Measurements from ENCODE around the gene DAPL1. TPM values are rescaled to one million over a fixed set of nuclear protein-coding genes. Genes with fewer than 3 reads are reported as not detected.

Gene DAPL1
- total and polyA plus RNA-seq, 2 experiments from 2014 or later, result not detected

GRCh38 chr2:158817588-158817987 is 22.5 kb downstream of the DAPL1 start:
- Histone ChIP-seq H3K36me3 (ENCODE audit: low read depth) (no peaks in the 10 kb centered on the region), H3K4me2 (ENCODE audit: unreplicated experiment) (no peak overlapping the region), H2AFZ (no peak overlapping the region), H3K4me3 (no peak overlapping the region), H3K9me3 (ENCODE audit: low read depth) (no peaks in the 10 kb centered on the region), H3K27ac (no peak overlapping the region), H3K79me2 (ENCODE audit: insufficient read depth) (no peaks in the 10 kb centered on the region), H3K9me2 (ENCODE audit: insufficient read depth) (no peaks in the 10 kb centered on the region), H3K4me1 (ENCODE audit: insufficient read depth) (peaks cover 26% of the 10 kb centered on the region), H3K27me3 (replicated peaks; ENCODE audit: insufficient read depth) (no peaks in the 10 kb centered on the region), H3F3A (ENCODE audit: insufficient read depth) (peaks cover 13% of the 10 kb centered on the region; the same call in 1 of the 2 replicates), H4K20me1 (ENCODE audit: insufficient read depth) (no peaks in the 10 kb centered on the region), H3K9ac (no peak overlapping the region)
- peak; percentile 79 for DNase-seq
- TF ChIP-seq EZH2phosphoT487 (IDR thresholded peaks at IDR 0.05; ENCODE audit: insufficient read depth, low read depth) (no peak), EZH2 (IDR thresholded peaks at IDR 0.05; ENCODE audit: insufficient read depth, poor library complexity, severe bottlenecking) (no peak)
- in situ Hi-C loops (cut with MboI), result no loop called here
- 13 to 17% methylated on average over 3 of the region's 3 CpGs for WGBS, 2 experiments (ENCODE audit: low coverage in 1 of 2, low lambda C conversion rate in 2 of 2, missing lambda C conversion rate in 2 of 2)

GRCh38 chr2:158818511-158818910 is 23.4 kb downstream of the DAPL1 start:
- H3K27ac ChIP-seq, result no peak overlapping the region
- peaks cover 26% of the 10 kb centered on the region for H3K4me1 ChIP-seq (ENCODE audit: insufficient read depth)
- no peaks in the 10 kb centered on the region for H3K79me2 ChIP-seq (ENCODE audit: insufficient read depth)
- no peak for DNase-seq
- TF ChIP-seq EZH2 (IDR thresholded peaks at IDR 0.05; ENCODE audit: insufficient read depth, poor library complexity, severe bottlenecking), result no peak
- no peak for TF ChIP-seq EZH2phosphoT487 (IDR thresholded peaks at IDR 0.05; ENCODE audit: insufficient read depth, low read depth)
- H3K9me3 ChIP-seq (ENCODE audit: low read depth), result no peaks in the 10 kb centered on the region
- H3K9ac ChIP-seq, result no peak overlapping the region
- no peak overlapping the region for H3K4me2 ChIP-seq (ENCODE audit: unreplicated experiment)
- WGBS, 2 experiments (ENCODE audit: low coverage in 1 of 2, low lambda C conversion rate in 2 of 2, missing lambda C conversion rate in 2 of 2), result 94 to 95% methylated on average over 3 of the region's 3 CpGs
- no peaks in the 10 kb centered on the region for H3K36me3 ChIP-seq (ENCODE audit: low read depth)
- H2AFZ ChIP-seq, result no peak overlapping the region
- no peaks in the 10 kb centered on the region for H4K20me1 ChIP-seq (ENCODE audit: insufficient read depth)
- in situ Hi-C loops (cut with MboI), result no loop called here
- H3K4me3 ChIP-seq, result no peak overlapping the region
- H3K9me2 ChIP-seq (ENCODE audit: insufficient read depth), result no peaks in the 10 kb centered on the region
- no peaks in the 10 kb centered on the region for H3K27me3 ChIP-seq (replicated peaks; ENCODE audit: insufficient read depth)
- H3F3A ChIP-seq (ENCODE audit: insufficient read depth), result peaks cover 13% of the 10 kb centered on the region; the same call in 1 of the 2 replicates

DNA sequence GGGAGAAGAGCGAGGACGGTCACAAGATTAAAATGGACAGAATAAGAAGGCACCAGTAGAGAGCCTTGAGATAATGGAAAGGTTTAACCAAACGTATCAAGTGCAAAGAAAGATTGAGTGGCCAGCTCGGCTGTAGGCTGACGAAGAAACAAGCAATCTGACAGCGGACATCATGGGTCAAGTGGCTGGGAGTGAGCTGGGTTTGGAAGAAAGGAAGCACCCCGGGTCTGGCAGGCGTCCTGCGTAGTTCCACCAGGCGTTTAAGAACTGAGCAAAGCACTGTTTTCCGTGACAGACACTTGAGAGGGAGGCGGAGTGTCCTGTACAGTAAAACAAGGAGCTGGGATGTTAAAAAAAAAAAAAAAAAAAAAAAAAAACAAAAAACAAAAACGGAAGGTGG is 27.1 kb downstream of the DAPL1 start:
- H3K27ac ChIP-seq, result no peak overlapping the region
- peaks cover 2% of the 10 kb centered on the region; the same call in 1 of the 2 replicates for H3F3A ChIP-seq (ENCODE audit: insufficient read depth)
- H3K79me2 ChIP-seq (ENCODE audit: insufficient read depth), result no peaks in the 10 kb centered on the region
- no peak overlapping the region for H3K9ac ChIP-seq
- DNase-seq, result no peak
- no peak overlapping the region for H3K4me2 ChIP-seq (ENCODE audit: unreplicated experiment)
- peaks cover 10% of the 10 kb centered on the region for H3K4me1 ChIP-seq (ENCODE audit: insufficient read depth)
- H3K9me2 ChIP-seq (ENCODE audit: insufficient read depth), result no peaks in the 10 kb centered on the region
- H3K27me3 ChIP-seq (replicated peaks; ENCODE audit: insufficient read depth), result no peaks in the 10 kb centered on the region
- 78 to 82% methylated on average over 13 of the region's 13 CpGs for WGBS, 2 experiments (ENCODE audit: low coverage in 1 of 2, low lambda C conversion rate in 2 of 2, missing lambda C conversion rate in 2 of 2)
- H3K9me3 ChIP-seq (ENCODE audit: low read depth), result no peaks in the 10 kb centered on the region
- no peaks in the 10 kb centered on the region for H3K36me3 ChIP-seq (ENCODE audit: low read depth)
- TF ChIP-seq EZH2 (IDR thresholded peaks at IDR 0.05; ENCODE audit: insufficient read depth, poor library complexity, severe bottlenecking), result no peak
- no peak for TF ChIP-seq EZH2phosphoT487 (IDR thresholded peaks at IDR 0.05; ENCODE audit: insufficient read depth, low read depth)
- no peak overlapping the region for H3K4me3 ChIP-seq
- in situ Hi-C loops (cut with MboI), result no loop called here
- H2AFZ ChIP-seq, result no peak overlapping the region
- H4K20me1 ChIP-seq (ENCODE audit: insufficient read depth), result no peaks in the 10 kb centered on the region

DNA sequence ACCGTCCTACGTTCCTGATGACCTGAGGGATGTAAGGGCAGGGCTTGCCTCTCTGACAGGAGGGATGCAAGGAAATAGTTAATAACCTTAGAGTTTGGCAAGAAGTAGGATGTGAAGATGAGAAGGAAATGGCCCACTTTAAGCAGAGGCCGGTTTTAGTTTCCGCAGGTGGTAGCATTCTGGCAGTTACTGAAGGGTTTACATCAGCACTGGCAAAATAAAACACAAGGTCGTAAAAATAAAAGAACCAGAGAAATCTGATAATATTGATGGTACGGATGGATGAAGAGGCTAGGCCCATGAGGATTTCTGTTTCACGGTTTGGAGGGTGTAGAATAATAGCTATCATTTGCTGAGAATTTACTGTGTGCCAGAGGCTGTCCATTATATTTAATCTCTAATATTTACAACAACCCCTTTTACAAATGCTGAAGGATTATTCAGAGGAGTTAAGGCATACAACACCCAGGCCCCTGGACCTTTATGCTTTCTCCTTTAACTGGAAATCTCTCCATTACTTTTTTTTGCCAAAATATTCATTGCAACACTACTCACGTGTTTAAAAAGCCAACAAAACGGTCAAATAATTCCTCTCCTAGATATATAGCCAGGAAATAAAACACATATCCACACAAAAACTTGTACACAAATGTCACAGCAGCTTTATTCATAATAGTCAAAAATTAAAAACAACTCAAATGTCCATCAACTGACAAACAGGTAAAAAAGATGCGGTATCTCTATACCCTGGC is 28.5 kb downstream of the DAPL1 start:
- Histone ChIP-seq H3K4me1 (ENCODE audit: insufficient read depth) (peaks cover 5% of the 10 kb centered on the region), H3K27me3 (replicated peaks; ENCODE audit: insufficient read depth) (no peaks in the 10 kb centered on the region), H3K79me2 (ENCODE audit: insufficient read depth) (no peaks in the 10 kb centered on the region), H3K9ac (no peak overlapping the region), H3K4me3 (no peak overlapping the region), H3K9me3 (ENCODE audit: low read depth) (no peaks in the 10 kb centered on the region), H4K20me1 (ENCODE audit: insufficient read depth) (no peaks in the 10 kb centered on the region), H3K36me3 (ENCODE audit: low read depth) (no peaks in the 10 kb centered on the region), H2AFZ (no peak overlapping the region), H3K4me2 (ENCODE audit: unreplicated experiment) (no peak overlapping the region), H3K9me2 (ENCODE audit: insufficient read depth) (no peaks in the 10 kb centered on the region), H3K27ac (no peak overlapping the region), H3F3A (ENCODE audit: insufficient read depth) (no peaks in the 10 kb centered on the region; the same call in 1 of the 2 replicates)
- in situ Hi-C loops (cut with MboI), result no loop called here
- DNase-seq, result no peak
- 47 to 57% methylated on average over 10 of the region's 10 CpGs for WGBS, 2 experiments (ENCODE audit: low coverage in 1 of 2, low lambda C conversion rate in 2 of 2, missing lambda C conversion rate in 2 of 2)
- TF ChIP-seq EZH2phosphoT487 (IDR thresholded peaks at IDR 0.05; ENCODE audit: insufficient read depth, low read depth) (no peak), EZH2 (IDR thresholded peaks at IDR 0.05; ENCODE audit: insufficient read depth, poor library complexity, severe bottlenecking) (no peak)
